ENCODE results near the gene CPPED1.
A peak's percentile ranks its signal among the peaks of the same experiment; 100 is the strongest.

CPPED1 gene

GRCh38 chr16:12680531-12680930, 123.2 kb downstream of the CPPED1 start:
- no peak for DNase-seq (ENCODE audit: low read depth)

DNA sequence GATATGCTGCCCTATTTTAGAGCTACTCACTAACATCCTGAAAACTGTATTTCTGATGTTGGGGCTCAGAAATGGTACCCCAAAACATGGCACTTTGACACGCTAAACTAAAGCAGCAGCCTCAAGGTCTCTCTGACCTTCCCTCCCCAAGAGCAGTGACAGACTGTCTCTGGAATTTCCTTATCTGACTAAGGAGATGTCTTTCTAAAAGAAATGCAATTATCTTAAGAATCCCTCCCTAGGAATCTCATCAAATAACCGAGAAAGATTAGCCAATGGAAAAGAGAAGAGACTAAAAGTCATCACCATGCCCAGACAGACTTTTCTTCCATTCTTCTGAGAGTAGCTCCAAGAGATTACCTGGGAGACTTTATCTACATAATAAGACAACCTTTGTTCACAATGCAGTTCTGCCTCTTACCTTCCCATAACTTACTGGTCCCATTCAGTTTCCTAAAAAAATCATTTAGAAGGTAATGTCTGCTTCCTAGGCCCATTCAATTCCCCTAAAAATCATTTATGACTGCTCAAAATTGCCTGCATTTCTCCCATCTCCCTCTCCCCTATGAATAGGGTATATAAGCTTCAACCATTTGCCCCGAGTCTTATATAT, 123.9 kb downstream of the CPPED1 start:
- peak; percentile 32 for DNase-seq (ENCODE audit: low read depth)

- no peak for DNase-seq (ENCODE audit: low read depth)
These were observed 124.7 kb downstream of the CPPED1 start for GRCh38 chr16:12678983-12679382.

DNA sequence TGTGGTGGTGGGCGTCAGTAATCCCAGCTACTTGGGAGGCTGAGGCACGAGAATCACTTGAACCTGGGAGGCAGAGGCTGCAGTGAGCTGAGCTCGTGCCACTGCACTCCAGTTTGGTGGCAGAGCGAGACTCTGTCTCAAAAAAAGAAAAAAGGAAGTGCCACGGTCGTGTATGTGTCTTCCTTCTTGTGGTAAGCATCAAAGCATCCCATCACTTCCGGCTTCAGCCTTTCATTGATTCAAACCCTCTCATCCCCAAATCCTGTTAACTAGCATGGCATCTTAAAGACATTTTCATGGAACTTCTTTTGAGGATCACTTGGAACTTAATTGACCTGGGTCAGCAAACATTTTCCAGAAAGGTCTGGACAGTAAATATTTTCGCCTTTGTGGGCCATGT, 126.2 kb downstream of the CPPED1 start:
- DNase-seq (ENCODE audit: low read depth) = no peak

GRCh38 chr16:12675852-12676251, 127.8 kb downstream of the CPPED1 start:
- peak; percentile 86 for DNase-seq (ENCODE audit: low read depth)

DNA sequence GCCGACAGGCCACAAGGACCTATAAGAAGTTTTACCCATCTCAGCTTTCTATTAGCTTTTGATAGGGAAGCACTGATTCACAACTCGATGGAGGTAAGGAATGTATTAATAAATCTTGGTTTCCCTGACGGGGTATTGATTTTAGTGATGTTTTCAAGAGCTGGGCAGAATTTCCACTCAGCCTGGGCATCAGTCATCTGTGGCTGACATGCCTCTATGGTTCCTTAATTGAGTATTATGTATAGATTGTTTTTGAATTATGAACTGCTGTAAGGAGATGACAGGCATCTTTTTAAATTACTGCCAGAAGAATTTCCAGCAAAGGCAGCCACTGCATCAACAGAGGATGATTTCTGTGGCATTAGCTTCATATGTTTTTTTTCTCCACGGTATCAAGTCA, 128.6 kb downstream of the CPPED1 start:
- no peak for DNase-seq (ENCODE audit: low read depth)

- no peak for DNase-seq (ENCODE audit: low read depth)
These were observed 129.2 kb downstream of the CPPED1 start for GRCh38 chr16:12674524-12674923.

GRCh38 chr16:12674071-12674470, 129.6 kb downstream of the CPPED1 start:
- peak; percentile 69 for DNase-seq (ENCODE audit: low read depth)

- no peak for DNase-seq (ENCODE audit: low read depth)
These were observed 130.2 kb downstream of the CPPED1 start for GRCh38 chr16:12673466-12673865.

GRCh38 chr16:12672986-12673385, 130.7 kb downstream of the CPPED1 start:
- no peak for DNase-seq (ENCODE audit: low read depth)

DNA sequence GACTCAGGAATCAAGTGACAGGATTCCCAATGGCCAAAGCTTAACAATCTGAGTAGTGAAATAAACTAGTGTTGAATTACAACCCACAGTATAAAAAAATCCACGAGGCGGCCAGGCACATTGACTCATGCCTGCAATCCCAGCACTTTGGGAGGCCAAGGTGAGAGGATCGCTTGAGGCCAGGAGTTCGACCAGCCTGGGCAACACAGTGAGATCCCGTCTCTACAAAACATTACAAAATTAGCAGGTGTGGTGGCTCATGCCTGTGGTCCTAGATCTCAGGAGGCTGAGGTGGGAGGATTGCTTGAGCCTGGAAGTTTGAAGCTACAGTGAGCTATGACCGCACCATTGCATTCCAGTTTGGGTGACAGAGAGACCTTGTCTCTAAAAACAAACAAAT, 133.8 kb downstream of the CPPED1 start:
- DNase-seq (ENCODE audit: low read depth) = no peak

DNA sequence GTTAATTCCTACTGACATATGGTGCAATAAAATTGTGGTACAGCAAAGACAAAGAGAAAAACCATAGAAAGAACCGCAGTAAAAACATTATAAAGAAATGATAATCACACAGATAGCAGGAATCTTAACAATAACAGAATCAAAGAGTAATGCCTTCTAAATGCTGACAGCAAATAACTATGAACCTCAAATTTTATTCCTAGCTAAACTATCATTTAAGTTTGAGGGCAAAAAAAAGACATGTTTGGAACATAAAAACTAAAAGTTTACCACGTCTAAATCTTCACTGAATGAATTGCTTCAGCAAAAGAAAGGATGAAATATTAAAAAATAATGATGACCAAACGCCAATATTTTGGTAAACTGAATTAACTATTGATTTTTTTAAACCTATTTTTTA, 135.8 kb downstream of the CPPED1 start:
- DNase-seq (ENCODE audit: low read depth) = no peak

GRCh38 chr16:12664164-12664733, 139.4 kb downstream of the CPPED1 start:
- no peak for DNase-seq (ENCODE audit: low read depth)

- DNase-seq (ENCODE audit: low read depth) = no peak
These were observed 142.0 kb downstream of the CPPED1 start for GRCh38 chr16:12661656-12662172.

DNA sequence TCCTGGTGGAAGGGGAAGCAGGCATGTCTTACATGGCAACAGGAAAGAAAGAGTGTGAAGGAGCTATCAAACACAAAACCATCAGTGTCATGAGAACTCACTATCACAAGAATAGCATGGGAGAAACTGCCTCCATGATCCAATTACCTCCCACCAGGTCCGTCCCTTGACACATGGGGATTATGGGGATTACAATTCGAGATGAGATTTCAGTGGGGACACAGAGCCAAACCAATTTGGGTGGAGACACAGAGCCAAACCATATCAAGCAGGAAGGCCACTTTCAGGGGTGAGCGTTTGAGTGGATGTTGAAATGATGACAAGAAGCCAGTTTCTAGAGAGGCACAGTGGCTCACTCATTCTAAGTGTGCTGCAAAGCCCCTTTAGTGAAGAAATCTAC, 143.8 kb downstream of the CPPED1 start:
- DNase-seq (ENCODE audit: low read depth) = no peak

GRCh38 chr16:12658506-12658905, 145.2 kb downstream of the CPPED1 start:
- no peak for DNase-seq (ENCODE audit: low read depth)

- no peak for DNase-seq (ENCODE audit: low read depth)
These were observed 148.2 kb downstream of the CPPED1 start for GRCh38 chr16:12655537-12655936.

DNA sequence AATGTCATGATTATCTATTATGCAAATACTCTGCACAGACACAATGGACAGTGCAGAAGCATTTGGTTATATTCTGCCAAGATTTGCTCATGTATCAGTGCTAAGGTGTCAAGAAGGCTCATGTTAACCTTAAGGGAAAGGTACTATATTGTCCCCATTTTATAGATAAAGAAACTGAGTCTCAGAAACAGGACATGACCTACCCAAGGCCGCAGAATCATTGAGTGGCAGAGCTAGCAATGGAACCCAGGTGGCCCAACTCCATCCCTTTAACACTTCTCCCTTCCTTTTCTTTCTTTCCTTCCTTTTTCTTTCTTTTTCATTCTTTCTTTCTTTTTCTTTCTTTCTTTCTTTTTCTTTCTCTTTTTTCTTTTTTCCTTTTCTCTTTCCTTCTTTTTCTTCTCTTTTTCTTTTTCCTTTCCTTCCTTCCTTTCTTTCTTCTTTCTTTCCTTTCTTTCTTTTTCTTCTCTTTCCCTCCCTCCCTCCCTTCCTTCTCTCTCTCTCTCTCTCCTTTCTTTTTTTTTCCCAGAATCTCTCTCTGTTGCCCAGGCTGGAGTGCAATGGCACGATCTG, 149.8 kb downstream of the CPPED1 start:
- DNase-seq (ENCODE audit: low read depth) = no peak

- DNase-seq (ENCODE audit: low read depth) = no peak
These were observed 150.8 kb downstream of the CPPED1 start for GRCh38 chr16:12652924-12653323.

- no peak for DNase-seq (ENCODE audit: low read depth)
These were observed 151.7 kb downstream of the CPPED1 start for GRCh38 chr16:12651765-12652512.

DNA sequence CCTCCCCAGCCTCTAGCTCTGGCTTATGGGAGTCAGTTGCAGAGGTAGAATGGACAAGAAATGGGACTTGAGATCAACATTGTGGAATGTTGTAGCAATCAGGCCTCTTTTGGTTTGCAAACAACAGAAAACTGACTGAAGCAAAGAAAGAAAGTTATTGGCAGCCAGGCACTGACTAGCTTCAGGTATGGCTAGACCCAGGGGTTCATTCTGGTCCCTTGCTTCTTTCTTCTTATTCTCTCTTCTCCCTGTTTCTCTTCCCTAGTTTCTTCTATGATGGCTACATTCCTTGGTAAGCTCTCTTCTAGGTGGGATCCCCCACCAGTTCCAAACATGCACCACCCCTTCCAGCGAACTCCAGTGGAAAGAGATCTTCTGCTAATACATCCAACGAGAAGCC, 154.3 kb downstream of the CPPED1 start:
- no peak for DNase-seq (ENCODE audit: low read depth)

- DNase-seq (ENCODE audit: low read depth) = no peak
These were observed 157.0 kb downstream of the CPPED1 start for GRCh38 chr16:12646490-12647274.

All from HS-5 (cell line).